IMR-90 (cell line): ENCODE data around the gene BAZ2B. TPM values are rescaled to one million over a fixed set of nuclear protein-coding genes. Genes with fewer than 3 reads are reported as not detected.
A peak's percentile ranks its signal among the peaks of the same experiment; 100 is the strongest.

ENCODE experiments used
- ATAC-seq: fragments of 200-7000 bp; cut with Tn5 transposase; 2 replicates; pipeline ENCODE4 v1.9.1; 2020; ENCODE audit warnings: low read depth, mild to moderate bottlenecking, moderate library complexity
- BruUV-seq: library from RNA; stranded (reverse); fragments of 400-500 nt; replicated peaks from 2 replicates; lab custom pipeline; 2021; lab: Mats Ljungman, UMichigan
- CTCF ChIA-PET: fragments of 300-600 bp; formaldehyde crosslinking; extraction: SDS; loops from one replicate; lab custom pipeline; 2021; ENCODE audit warnings: antibody characterized with exemption; lab: Yijun Ruan, JAX
- POLR2A ChIA-PET: fragments of 300-600 bp; sonication (Branson Sonifier 250); formaldehyde crosslinking; loops from one replicate; lab custom pipeline; 2022; ENCODE audit warnings: antibody characterized with exemption; ENCODE audit not compliant: unreplicated experiment; lab: Charles Lee
- DNase-seq: peaks from one replicate; pipeline ENCODE4 v3.0.0; 2013
- H2AFZ ChIP-seq: replicated peaks from 2 replicates; pipeline ENCODE3; 2013; ENCODE audit warnings: low read length, mild to moderate bottlenecking; ENCODE audit not compliant: poor library complexity
- H2AK5ac ChIP-seq: 2 replicates; pipeline ENCODE4 v1.6.1; 2013; ENCODE audit warnings: low read depth, low read length, inconsistent platforms
- H2AK9ac ChIP-seq: replicated peaks from 2 replicates; pipeline ENCODE3; 2013; ENCODE audit warnings: mild to moderate bottlenecking, low read depth, low read length, moderate library complexity; ENCODE audit not compliant: poor library complexity
- H2BK120ac ChIP-seq: 2 replicates; pipeline ENCODE4 v1.6.1; 2013; ENCODE audit warnings: low read depth, low read length, inconsistent platforms
- H2BK15ac ChIP-seq: 3 replicates; pipeline ENCODE4 v1.6.1; 2013; ENCODE audit warnings: low read depth, low read length, inconsistent platforms
- H2BK20ac ChIP-seq: 2 replicates; pipeline ENCODE4 v1.6.1; 2013; ENCODE audit warnings: low read depth, mild to moderate bottlenecking, inconsistent platforms, low read length, moderate library complexity
- H2BK5ac ChIP-seq: 2 replicates; pipeline ENCODE4 v1.6.1; 2013; ENCODE audit warnings: mild to moderate bottlenecking, low read depth, low read length, inconsistent platforms; ENCODE audit not compliant: poor library complexity, severe bottlenecking
- H3K14ac ChIP-seq: replicated peaks from 2 replicates; pipeline ENCODE4 v1.6.1; 2013; ENCODE audit warnings: low read depth, low read length, inconsistent platforms
- H3K18ac ChIP-seq: 2 replicates; pipeline ENCODE4 v1.6.1; 2013; ENCODE audit warnings: low read depth, low read length, control low read depth
- H3K23ac ChIP-seq: 2 replicates; pipeline ENCODE4 v1.6.1; 2013; ENCODE audit warnings: low read depth, low read length, inconsistent platforms
- H3K27ac ChIP-seq: 2 replicates; pipeline ENCODE4 v1.5.1; 2013; ENCODE audit warnings: mild to moderate bottlenecking, control low read depth, low read length; ENCODE audit not compliant: insufficient read depth
- H3K27me3 ChIP-seq: 2 replicates; pipeline ENCODE4 v1.6.1; 2013; ENCODE audit warnings: low read length; ENCODE audit not compliant: control insufficient read depth, insufficient read depth
- H3K36me3 ChIP-seq: 2 replicates; pipeline ENCODE4 v1.6.1; 2013; ENCODE audit warnings: low read length, mixed read lengths; ENCODE audit not compliant: control insufficient read depth, insufficient read depth
- H3K4ac ChIP-seq: 2 replicates; pipeline ENCODE4 v1.6.1; 2013; ENCODE audit warnings: low read depth, low read length, inconsistent platforms
- H3K4me1 ChIP-seq: 2 replicates; pipeline ENCODE4 v1.6.1; 2013; ENCODE audit warnings: low read length, mixed read lengths; ENCODE audit not compliant: control insufficient read depth, insufficient read depth
- H3K4me2 ChIP-seq: 2 replicates; pipeline ENCODE4 v1.6.1; 2013; ENCODE audit warnings: low read depth, mild to moderate bottlenecking, control low read depth, low read length, moderate library complexity
- H3K4me3 ChIP-seq: 2 replicates; pipeline ENCODE4 v1.5.1; 2013; ENCODE audit warnings: low read depth, mild to moderate bottlenecking, control low read depth, low read length, moderate library complexity; ENCODE audit not compliant: insufficient read depth
- H3K56ac ChIP-seq: 2 replicates; pipeline ENCODE4 v1.6.1; 2013; ENCODE audit warnings: low read length, inconsistent platforms; ENCODE audit not compliant: insufficient read depth; ENCODE audit errors: extremely low read depth
- H3K79me1 ChIP-seq, 2 experiments: 2 replicates each; pipeline ENCODE4 v1.6.1; 2013; ENCODE audit warnings: low read length in 2 of 2, inconsistent platforms in 1 of 2, low read depth in 1 of 2
- H3K9ac ChIP-seq: 2 replicates; pipeline ENCODE4 v1.6.1; 2013; ENCODE audit warnings: low read depth, low read length, control low read depth
- H3K9me1 ChIP-seq: 2 replicates; pipeline ENCODE4 v1.6.1; 2013; ENCODE audit warnings: low read length, inconsistent platforms; ENCODE audit not compliant: insufficient read depth
- H3K9me3 ChIP-seq: 2 replicates; pipeline ENCODE4 v1.6.1; 2013; ENCODE audit warnings: low read length; ENCODE audit not compliant: control insufficient read depth, insufficient read depth
- H4K20me1 ChIP-seq: 2 replicates; pipeline ENCODE4 v1.6.1; 2013; ENCODE audit warnings: low read length, inconsistent platforms; ENCODE audit not compliant: insufficient read depth
- H4K5ac ChIP-seq: 2 replicates; pipeline ENCODE4 v1.6.1; 2013; ENCODE audit warnings: mild to moderate bottlenecking, low read depth, low read length, control low read depth
- H4K8ac ChIP-seq, 2 experiments: 2 replicates each; pipeline ENCODE4 v1.6.1; 2013; ENCODE audit warnings: low read depth in 2 of 2, low read length in 2 of 2, control low read depth in 1 of 2, inconsistent platforms in 1 of 2
- H4K91ac ChIP-seq: 2 replicates; pipeline ENCODE4 v1.6.1; 2013; ENCODE audit warnings: low read depth, low read length, inconsistent platforms; ENCODE audit not compliant: insufficient read depth
- CEBPB ChIP-seq: IDR thresholded peaks from 2 replicates; pipeline ENCODE4 v1.6.1; 2012; ENCODE audit warnings: low read depth, low read length, improper control_type of control experiment
- CHD1 ChIP-seq: IDR thresholded peaks from 2 replicates; pipeline ENCODE4 v1.6.1; 2012; ENCODE audit warnings: low read depth, low read length, improper control_type of control experiment
- ELK1 ChIP-seq: fragments of 150-350 bp; IDR thresholded peaks from 2 replicates; pipeline ENCODE4 v1.6.1; 2016; ENCODE audit warnings: low read depth, mild to moderate bottlenecking, low read length, moderate library complexity, borderline replicate concordance
- FOS ChIP-seq: fragments of 150-350 bp; IDR thresholded peaks from 2 replicates; pipeline ENCODE4 v1.6.1; 2016; ENCODE audit warnings: low read depth, low read length
- MAFK ChIP-seq: IDR thresholded peaks from 2 replicates; pipeline ENCODE4 v1.6.1; 2012; ENCODE audit warnings: low read depth, low read length, improper control_type of control experiment
- MAZ ChIP-seq: IDR thresholded peaks from 2 replicates; pipeline ENCODE4 v1.6.1; 2012; ENCODE audit warnings: low read depth, mild to moderate bottlenecking, low read length, improper control_type of control experiment, moderate library complexity, borderline replicate concordance
- MXI1 ChIP-seq: IDR thresholded peaks from 2 replicates; pipeline ENCODE4 v1.6.1; 2012; ENCODE audit warnings: low read depth, mild to moderate bottlenecking, low read length, moderate library complexity, borderline replicate concordance
- RAD21 ChIP-seq: IDR thresholded peaks from 2 replicates; pipeline ENCODE4 v1.6.1; 2012; ENCODE audit warnings: low read length, improper control_type of control experiment
- RCOR1 ChIP-seq: IDR thresholded peaks from 2 replicates; pipeline ENCODE4 v1.6.1; 2012; ENCODE audit warnings: mild to moderate bottlenecking, low read length, improper control_type of control experiment; ENCODE audit not compliant: insufficient replicate concordance
- RFX5 ChIP-seq: IDR thresholded peaks from 2 replicates; pipeline ENCODE4 v1.8.0; 2012; ENCODE audit warnings: low read depth, mild to moderate bottlenecking, low read length, moderate library complexity
- SMC3 ChIP-seq: fragments of 150-350 bp; IDR thresholded peaks from 2 replicates; pipeline ENCODE4 v1.6.1; 2016; ENCODE audit warnings: low read depth, mild to moderate bottlenecking, antibody characterized with exemption, low read length, moderate library complexity
- WGBS, 2 experiments: methylation state at CpG; one replicate each; pipeline versions ENCODE4 v1.1.5 to v1.1.7; 2013; ENCODE audit warnings: missing lambda C conversion rate in 2 of 2; ENCODE audit not compliant: insufficient read length in 1 of 2; ENCODE audit errors: extremely low coverage in 2 of 2; 5-methylcytosine and 5-hydroxymethylcytosine counted together
- dilution Hi-C: fragments of 300-500 bp; cut with HindIII; formaldehyde crosslinking; loops from one replicate; pipeline ENCODE4 v1.14.3; 2018; ENCODE audit warnings: low sequenced_read_pairs; ENCODE audit not compliant: unreplicated experiment
- in situ Hi-C: fragments of 300-500 bp; cut with MboI; formaldehyde crosslinking; loops from 3 replicates; pipeline ENCODE4 v1.14.3; 2019; ENCODE audit warnings: low sequenced_read_pairs, inconsistent platforms, mixed read lengths
- intact Hi-C: fragments of 100-400 bp; cut with micrococcal nuclease; formaldehyde crosslinking; loops from 2 replicates; pipeline ENCODE4 v1.10.0; 2022
- polyA plus RNA-seq, 3 experiments: library from polyadenylated mRNA; depleted of rRNA; stranded (reverse); fragments of >200 nt; gene quantifications; 2 replicates each; pipeline ENCODE4 v1.2.3, GENCODE V29; 2012; ENCODE audit warnings: low replicate concordance in 1 of 3
- total RNA-seq: library from RNA; depleted of rRNA; stranded (reverse); fragments of >200 nt; gene quantifications from 2 replicates; pipeline ENCODE4 v1.2.3, GENCODE V29; 2012
- TF ChIP-seq, protein P1 (sequence below): fragments of 150-350 bp; IDR thresholded peaks from 2 replicates; pipeline ENCODE4 v1.6.1; 2017; ENCODE audit warnings: mild to moderate bottlenecking, antibody characterized with exemption, low read length, low read depth

BAZ2B gene
- total and polyA plus RNA-seq, 2 of the 4 experiments (the other 2 are of a cell fraction) = 8.9 to 42.1 TPM

GRCh38 chr2:159609811-159610549 lies 6.4 kb downstream of the BAZ2B start:
- H2AK5ac ChIP-seq = no peak overlapping the region
- in situ Hi-C loops (no loop called here), dilution Hi-C loops (no loop called here), intact Hi-C loops (loop anchor here (10.0 kb wide), 1 partner anchor 475 kb away; no protein-coding TSS in a partner anchor)
- H3K79me1 ChIP-seq = peaks cover 8 to 28% of the 10 kb centered on the region in 2 experiments
- DNase-seq (no peak), ATAC-seq (no peak)
- no peak overlapping the region for H3K4me3 ChIP-seq
- no peak overlapping the region for H2BK5ac ChIP-seq
- no peak overlapping the region for H2AK9ac ChIP-seq
- ChIA-PET POLR2A (no interaction called here), CTCF (interaction anchor here (0.6 kb wide), 2 partner anchors 142 to 171 kb away, joined by 3 read pairs; no protein-coding TSS in a partner anchor)
- H4K91ac ChIP-seq = no peak overlapping the region
- H3K4ac ChIP-seq = no peak overlapping the region
- no CpG with 5 or more reads among the region's 4 CpGs for WGBS, 2 experiments
- TF ChIP-seq ELK1 = no peak
- no peak for TF ChIP-seq RCOR1
- no peak for TF ChIP-seq CHD1
- TF ChIP-seq SMC3 = no peak
- no peak for TF ChIP-seq RFX5
- TF ChIP-seq FOS = no peak
- TF ChIP-seq RAD21 = no peak
- TF ChIP-seq MAZ = no peak
- TF ChIP-seq MXI1 = no peak
- no peak for TF ChIP-seq CEBPB
- TF ChIP-seq MAFK = no peak
- TF ChIP-seq, protein P1, sequence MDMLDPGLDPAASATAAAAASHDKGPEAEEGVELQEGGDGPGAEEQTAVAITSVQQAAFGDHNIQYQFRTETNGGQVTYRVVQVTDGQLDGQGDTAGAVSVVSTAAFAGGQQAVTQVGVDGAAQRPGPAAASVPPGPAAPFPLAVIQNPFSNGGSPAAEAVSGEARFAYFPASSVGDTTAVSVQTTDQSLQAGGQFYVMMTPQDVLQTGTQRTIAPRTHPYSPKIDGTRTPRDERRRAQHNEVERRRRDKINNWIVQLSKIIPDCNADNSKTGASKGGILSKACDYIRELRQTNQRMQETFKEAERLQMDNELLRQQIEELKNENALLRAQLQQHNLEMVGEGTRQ = no peak
- H2BK120ac ChIP-seq = no peak overlapping the region
- no peaks in the 10 kb centered on the region for H3K36me3 ChIP-seq
- H3K14ac ChIP-seq = no peak overlapping the region
- no peak overlapping the region for H2BK15ac ChIP-seq
- 0 out of 2 replicates have a peak, but pooled peaks cover 3% of the 10 kb centered on the region for H3K9me1 ChIP-seq
- H3K4me1 ChIP-seq = peaks cover 5% of the 10 kb centered on the region
- H4K20me1 ChIP-seq = peaks cover 13% of the 10 kb centered on the region; the same call in 1 of the 2 replicates
- no peak overlapping the region for H4K5ac ChIP-seq
- H3K18ac ChIP-seq = no peak overlapping the region; the same call in 1 of the 2 replicates
- no peaks in the 10 kb centered on the region for H3K27me3 ChIP-seq
- no peak overlapping the region for H4K8ac ChIP-seq
- no peak overlapping the region for H3K56ac ChIP-seq
- H2BK20ac ChIP-seq = no peak overlapping the region
- no peak overlapping the region for H2AFZ ChIP-seq
- no TSS peak for BruUV-seq
- no peaks in the 10 kb centered on the region for H3K9me3 ChIP-seq
- peak overlapping the region; percentile 28; the same call in 1 of the 2 replicates for H3K4me2 ChIP-seq
- no peak overlapping the region for H3K27ac ChIP-seq
- no peak overlapping the region; the same call in 1 of the 2 replicates for H3K9ac ChIP-seq
- H3K23ac ChIP-seq = peak overlapping the region; percentile 10; the same call in 1 of the 2 replicates
